Thyroid gland (tissue), 4 donors: Measurements from ENCODE around the gene PADI3. TPM values are rescaled to one million over a fixed set of nuclear protein-coding genes. Genes with fewer than 3 reads are reported as not detected.
"Not testable (repeated sequence)": the region's sequence is repeated elsewhere in the genome, so short reads cannot be mapped to it uniquely, and the experiment has no call there.

Experiments used
- DNase-seq, 2 donors: peaks; one replicate each; pipeline ENCODE4 v3.0.0-alpha.2; 2019
- H3K27ac ChIP-seq, 3 donors: fragments of 200-600 bp; sonication (generic); 1 replicate in 2 of 3; 2 replicates in 1 of 3; pipeline ENCODE4 v1.5.1; 2016 to 2019; ENCODE audit warnings: mild to moderate bottlenecking in 1 of 3, moderate library complexity in 1 of 3
- H3K27me3 ChIP-seq: fragments of 200-600 bp; sonication (generic); one replicate; pipeline ENCODE4 v1.5.1; 2019
- H3K36me3 ChIP-seq, 2 donors: fragments of 200-600 bp; sonication (generic); one replicate each; pipeline ENCODE4 v1.5.1; 2016 to 2019
- H3K4me1 ChIP-seq, 2 donors: fragments of 200-600 bp; sonication (generic); one replicate each; pipeline ENCODE4 v1.5.1; 2017 to 2019
- H3K4me3 ChIP-seq, 3 donors: fragments of 200-600 bp; sonication (generic); replicated peaks in 1 of 3; 1 replicate in 2 of 3; 2 replicates in 1 of 3; pipeline ENCODE4 v1.5.1; 2016; ENCODE audit warnings: mild to moderate bottlenecking in 1 of 3
- H3K9me3 ChIP-seq: fragments of 200-600 bp; sonication (generic); one replicate; pipeline ENCODE4 v1.5.1; 2017
- POLR2A ChIP-seq, 2 donors: fragments of 450-650 bp; IDR thresholded peaks; one replicate each; pipeline ENCODE4 v1.6.1; 2017; ENCODE audit warnings: antibody characterized with exemption in 2 of 2, mild to moderate bottlenecking in 2 of 2, moderate library complexity in 1 of 2
- WGBS, 2 donors: methylation state at CpG; one replicate each; pipeline ENCODE4 v1.1.5; 2017; 5-methylcytosine and 5-hydroxymethylcytosine counted together
- intact Hi-C: fragments of 100-400 bp; cut with DNase I; formaldehyde crosslinking; loops from one replicate; pipeline ENCODE4 v1.15.1; 2023
- total RNA-seq, 4 donors: library from RNA; depleted of rRNA; stranded (reverse); fragments of >200 nt; gene quantifications; one replicate each; pipeline ENCODE4 v1.2.3, GENCODE V29; 2016
- TF ChIP-seq, protein P1 (sequence below), 6 experiments: fragments of 200-600 bp in 3 of 6; fragments of 450-650 bp in 3 of 6; sonication (generic) in 3 of 6; IDR thresholded peaks; one replicate each; pipeline ENCODE4 v1.5.1; 2016 to 2019; ENCODE audit warnings: antibody characterized with exemption in 6 of 6, mild to moderate bottlenecking in 2 of 6, inconsistent platforms in 1 of 6, moderate library complexity in 1 of 6

Gene PADI3
- total RNA-seq, 4 donors from 2014 or later = not detected

DNA sequence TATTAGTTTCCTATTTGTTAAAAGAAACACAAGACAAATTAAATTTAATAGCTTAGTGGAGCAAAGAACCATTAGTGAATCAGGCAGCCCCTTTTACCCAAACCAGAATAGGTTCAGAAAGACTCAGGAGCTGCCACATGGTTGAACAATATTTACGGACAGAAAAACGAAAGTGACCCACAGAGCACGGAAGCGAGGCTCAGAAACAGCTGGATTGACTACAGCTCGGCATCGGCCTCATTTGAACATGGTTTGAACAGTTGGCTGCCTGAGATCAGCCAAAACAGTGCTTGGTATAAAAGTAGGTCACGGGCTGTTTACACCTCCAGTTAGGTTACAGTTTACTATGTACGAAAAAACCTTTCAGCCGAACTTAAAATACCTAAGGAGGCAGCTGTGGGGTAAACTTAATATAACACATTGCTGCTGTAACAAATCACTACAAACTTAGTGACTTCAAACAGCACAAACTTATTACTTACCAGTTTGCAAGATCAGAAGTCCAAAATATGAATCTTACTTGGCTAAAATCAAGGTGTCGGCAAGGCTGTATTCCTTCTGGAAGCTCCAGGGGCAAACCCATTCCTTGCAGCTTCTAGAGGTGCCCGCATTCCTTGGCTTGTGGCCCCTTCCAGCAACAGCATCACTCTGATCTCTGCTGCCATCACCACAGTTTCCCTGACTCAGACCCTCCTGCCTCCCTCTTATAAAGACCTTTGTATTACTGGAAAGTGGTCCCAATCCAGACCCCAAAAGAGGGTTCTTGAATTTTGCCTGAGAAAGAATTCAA lies 70.9 kb downstream of the PADI3 start:
- TF ChIP-seq, protein P1, sequence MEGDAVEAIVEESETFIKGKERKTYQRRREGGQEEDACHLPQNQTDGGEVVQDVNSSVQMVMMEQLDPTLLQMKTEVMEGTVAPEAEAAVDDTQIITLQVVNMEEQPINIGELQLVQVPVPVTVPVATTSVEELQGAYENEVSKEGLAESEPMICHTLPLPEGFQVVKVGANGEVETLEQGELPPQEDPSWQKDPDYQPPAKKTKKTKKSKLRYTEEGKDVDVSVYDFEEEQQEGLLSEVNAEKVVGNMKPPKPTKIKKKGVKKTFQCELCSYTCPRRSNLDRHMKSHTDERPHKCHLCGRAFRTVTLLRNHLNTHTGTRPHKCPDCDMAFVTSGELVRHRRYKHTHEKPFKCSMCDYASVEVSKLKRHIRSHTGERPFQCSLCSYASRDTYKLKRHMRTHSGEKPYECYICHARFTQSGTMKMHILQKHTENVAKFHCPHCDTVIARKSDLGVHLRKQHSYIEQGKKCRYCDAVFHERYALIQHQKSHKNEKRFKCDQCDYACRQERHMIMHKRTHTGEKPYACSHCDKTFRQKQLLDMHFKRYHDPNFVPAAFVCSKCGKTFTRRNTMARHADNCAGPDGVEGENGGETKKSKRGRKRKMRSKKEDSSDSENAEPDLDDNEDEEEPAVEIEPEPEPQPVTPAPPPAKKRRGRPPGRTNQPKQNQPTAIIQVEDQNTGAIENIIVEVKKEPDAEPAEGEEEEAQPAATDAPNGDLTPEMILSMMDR (IDR thresholded peaks at IDR 0.05) = no peak
- no peak for TF ChIP-seq POLR2A (IDR thresholded peaks at IDR 0.05)
- H3K27ac ChIP-seq = no peak overlapping the region
- H3K36me3 ChIP-seq = no peaks in the 10 kb centered on the region
- H3K9me3 ChIP-seq = no peaks in the 10 kb centered on the region
- 92 to 94% methylated on average over 11 of the region's 11 CpGs for WGBS, 2 donors
- H3K4me3 ChIP-seq = no peak overlapping the region
- no peaks in the 10 kb centered on the region for H3K4me1 ChIP-seq
- no peaks in the 10 kb centered on the region for H3K27me3 ChIP-seq
- intact Hi-C loops = no loop called here
- no peak for DNase-seq

DNA sequence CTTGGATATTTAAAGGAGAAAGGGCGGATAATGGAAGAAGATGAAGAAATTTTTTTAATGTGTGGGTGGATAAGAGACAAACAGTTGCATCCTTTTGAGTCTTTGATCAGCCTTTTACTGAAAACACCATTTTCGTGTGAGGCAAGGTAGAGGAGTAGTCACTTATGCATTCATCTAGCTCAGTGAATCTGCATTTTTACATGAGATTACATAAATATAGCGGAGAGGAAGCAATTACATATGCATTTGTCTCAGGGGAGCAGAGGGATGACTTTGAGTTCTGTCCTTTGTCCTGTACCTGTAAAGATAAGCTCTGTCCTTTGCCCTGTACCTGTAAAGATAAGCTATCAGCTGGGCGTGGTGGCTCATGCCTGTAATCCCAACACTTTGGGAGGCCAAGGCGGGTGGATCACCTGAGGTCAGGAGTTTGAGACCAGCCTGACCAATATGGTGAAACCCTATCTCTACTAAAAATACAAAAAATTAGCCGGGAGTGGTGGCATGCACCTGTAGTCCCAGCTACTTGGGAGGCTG lies 73.0 kb downstream of the PADI3 start:
- intact Hi-C loops, H3K9me3 ChIP-seq, H3K27me3 ChIP-seq, H3K27ac ChIP-seq, H3K36me3 ChIP-seq, DNase-seq, H3K4me1 ChIP-seq, H3K4me3 ChIP-seq: not testable (repeated sequence)
- 84 to 87% methylated on average over 5 to 6 of the region's 6 CpGs for WGBS, 2 donors

DNA sequence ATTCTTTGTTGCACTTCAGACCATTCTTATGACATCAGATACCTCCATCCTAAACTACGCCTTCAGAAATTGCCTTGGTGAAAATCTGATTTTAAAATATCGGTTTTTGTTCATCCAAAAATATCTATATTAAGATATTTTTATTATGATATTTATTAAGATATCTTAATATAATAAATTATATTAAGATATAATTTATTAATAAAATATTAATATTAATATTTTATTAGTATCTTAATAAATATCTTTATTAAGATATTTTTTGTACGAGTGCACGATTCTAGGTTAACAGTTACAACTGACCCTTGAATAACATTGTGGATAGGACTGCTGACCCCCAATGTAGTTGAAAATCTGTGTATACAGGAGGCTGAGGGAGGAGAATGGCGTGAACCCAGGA lies 80.0 kb downstream of the PADI3 start:
- no peak for TF ChIP-seq POLR2A (IDR thresholded peaks at IDR 0.05)
- TF ChIP-seq, protein P1 (IDR thresholded peaks at IDR 0.05) = no peak
- WGBS, 2 donors = 82 to 88% methylated on average over 5 of the region's 5 CpGs
- no peaks in the 10 kb centered on the region for H3K9me3 ChIP-seq

DNA sequence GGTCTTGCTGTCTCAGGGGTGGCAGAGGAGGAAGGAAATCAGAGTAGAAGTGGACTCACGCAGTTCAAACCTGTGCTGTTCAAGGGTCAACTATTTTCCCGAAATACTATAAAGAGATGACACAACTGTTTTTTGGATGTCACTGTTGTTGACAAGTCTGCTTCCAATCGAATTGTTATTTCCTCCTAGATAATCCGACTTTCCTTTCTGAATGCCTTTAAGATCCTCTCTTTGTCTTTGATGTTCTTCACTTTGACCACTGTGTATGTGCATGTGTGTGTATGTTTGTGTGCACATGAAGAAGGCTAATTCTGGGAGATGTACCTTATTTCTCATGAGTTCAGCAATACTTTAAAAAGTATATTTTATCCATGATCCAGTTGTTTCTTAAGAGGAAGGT lies 80.7 kb downstream of the PADI3 start:
- Histone ChIP-seq H3K36me3 (no peaks in the 10 kb centered on the region), H3K27ac (no peak overlapping the region), H3K4me3 (no peak overlapping the region), H3K4me1 (no peaks in the 10 kb centered on the region), H3K9me3 (no peaks in the 10 kb centered on the region), H3K27me3 (no peaks in the 10 kb centered on the region)
- no peak for DNase-seq
- TF ChIP-seq POLR2A (IDR thresholded peaks at IDR 0.05) = no peak
- intact Hi-C loops = no loop called here
- WGBS, 2 donors = 77 to 86% methylated on average over 4 of the region's 4 CpGs

More for the DNA sequence above, 80.0 kb downstream of the PADI3 start:
- intact Hi-C loops = no loop called here
- Histone ChIP-seq H3K4me3 (no peak overlapping the region), H3K4me1 (no peaks in the 10 kb centered on the region), H3K27me3 (no peaks in the 10 kb centered on the region), H3K36me3 (no peaks in the 10 kb centered on the region), H3K27ac (no peak overlapping the region)
- DNase-seq = no peak

DNA sequence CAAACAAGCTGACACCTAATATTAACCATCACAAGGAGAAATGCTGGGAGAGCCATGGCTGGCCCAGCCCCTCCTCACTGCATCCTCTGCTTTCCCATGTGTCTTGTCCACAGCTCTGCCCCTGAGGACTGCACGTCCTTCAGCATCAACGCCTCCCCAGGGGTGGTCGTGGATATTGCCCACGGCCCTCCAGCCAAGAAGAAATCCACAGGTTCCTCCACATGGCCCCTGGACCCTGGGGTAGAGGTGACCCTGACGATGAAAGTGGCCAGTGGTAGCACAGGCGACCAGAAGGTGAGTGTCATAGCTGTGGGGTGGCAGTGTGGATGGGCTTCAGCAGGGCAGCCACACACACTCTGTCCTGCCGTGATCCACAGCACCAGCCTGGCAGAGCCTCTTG lies 82.0 kb downstream of the PADI3 start:
- Histone ChIP-seq H3K36me3 (no peaks in the 10 kb centered on the region), H3K9me3 (no peaks in the 10 kb centered on the region), H3K27me3 (no peaks in the 10 kb centered on the region), H3K4me3 (no peak overlapping the region), H3K27ac (no peak overlapping the region), H3K4me1 (no peaks in the 10 kb centered on the region)
- WGBS, 2 donors = 60 to 79% methylated on average over 4 to 6 of the region's 7 CpGs
- DNase-seq = no peak
- TF ChIP-seq, protein P1 (IDR thresholded peaks at IDR 0.05) = no peak
- no peak for TF ChIP-seq POLR2A (IDR thresholded peaks at IDR 0.05)
- intact Hi-C loops = no loop called here

DNA sequence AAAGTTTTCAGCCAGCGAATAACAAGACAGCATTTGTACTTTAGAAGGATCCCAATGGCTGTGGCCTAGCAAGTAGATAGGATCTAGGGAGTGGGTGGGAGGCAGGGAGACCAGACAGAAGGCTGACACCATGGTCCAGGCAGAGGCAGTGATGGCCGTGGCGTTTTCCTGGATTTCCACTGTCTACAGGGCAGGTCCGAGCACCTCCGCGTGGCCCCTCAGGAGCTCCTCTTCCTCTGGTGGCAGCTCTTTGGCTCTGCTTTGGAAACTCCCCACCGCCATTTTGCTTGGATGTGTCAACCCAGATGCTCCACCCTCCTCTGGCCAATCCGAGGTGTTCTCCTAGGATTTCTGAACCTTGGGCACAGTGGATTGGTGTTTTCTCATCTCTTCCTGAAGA lies 84.2 kb downstream of the PADI3 start:
- TF ChIP-seq, protein P1 (IDR thresholded peaks at IDR 0.05) = no peak
- no peak for TF ChIP-seq POLR2A (IDR thresholded peaks at IDR 0.05)
- 94 to 95% methylated on average over 7 to 8 of the region's 8 CpGs for WGBS, 2 donors
- intact Hi-C loops = no loop called here
- Histone ChIP-seq H3K27me3 (no peaks in the 10 kb centered on the region), H3K27ac (no peak overlapping the region), H3K4me1 (no peaks in the 10 kb centered on the region), H3K36me3 (no peaks in the 10 kb centered on the region), H3K9me3 (no peaks in the 10 kb centered on the region), H3K4me3 (no peak overlapping the region)
- no peak for DNase-seq
